GM19463 (cell line): ENCODE data around the gene TFIP11.
A peak's percentile ranks its signal among the peaks of the same experiment; 100 is the strongest.

Experiments
- ATAC-seq: cut with Tn5 transposase; IDR thresholded peaks from one replicate; pipeline ENCODE4 v1.9.1; 2021; ENCODE audit warnings: mild to moderate bottlenecking, moderate library complexity; ENCODE audit not compliant: unreplicated experiment

Gene TFIP11

DNA sequence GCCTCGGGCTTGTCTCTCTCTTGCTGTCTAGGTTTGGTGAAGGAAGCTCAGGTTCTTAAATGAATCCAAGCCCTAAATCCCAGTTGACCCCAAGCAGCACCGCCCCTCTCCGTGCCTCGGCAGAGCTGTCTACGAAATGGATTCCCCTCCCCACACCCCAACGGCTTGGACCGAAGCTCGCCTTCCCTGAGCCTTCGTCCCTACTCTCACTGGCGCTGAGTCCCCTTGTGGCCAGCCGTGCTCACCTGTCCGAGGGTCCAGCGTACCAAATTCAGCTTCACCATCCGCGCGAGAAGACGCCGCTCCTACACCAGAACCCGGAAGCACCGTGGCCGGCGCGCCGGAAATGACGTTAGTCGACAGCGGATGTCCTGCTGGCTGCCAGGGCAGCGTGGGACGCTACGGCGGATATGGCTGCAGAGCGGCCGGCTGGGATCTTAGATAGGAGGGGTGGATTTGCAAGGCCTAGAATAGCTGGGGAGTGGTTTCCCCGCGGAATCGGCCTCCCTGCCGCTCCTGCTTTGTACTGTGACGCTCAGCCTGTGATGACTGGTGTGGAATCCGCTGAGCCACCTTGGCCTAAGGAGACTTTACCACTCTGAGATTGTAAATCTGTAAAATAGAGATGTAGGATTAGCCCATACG is at the start of gene TFIP11:
TFIP11 (minus strand) TSS at position 325 of the 645 bp plus-strand sequence. CDS start 2,201 bp downstream, outside the sequence.
- peak; percentile 99 for ATAC-seq

DNA sequence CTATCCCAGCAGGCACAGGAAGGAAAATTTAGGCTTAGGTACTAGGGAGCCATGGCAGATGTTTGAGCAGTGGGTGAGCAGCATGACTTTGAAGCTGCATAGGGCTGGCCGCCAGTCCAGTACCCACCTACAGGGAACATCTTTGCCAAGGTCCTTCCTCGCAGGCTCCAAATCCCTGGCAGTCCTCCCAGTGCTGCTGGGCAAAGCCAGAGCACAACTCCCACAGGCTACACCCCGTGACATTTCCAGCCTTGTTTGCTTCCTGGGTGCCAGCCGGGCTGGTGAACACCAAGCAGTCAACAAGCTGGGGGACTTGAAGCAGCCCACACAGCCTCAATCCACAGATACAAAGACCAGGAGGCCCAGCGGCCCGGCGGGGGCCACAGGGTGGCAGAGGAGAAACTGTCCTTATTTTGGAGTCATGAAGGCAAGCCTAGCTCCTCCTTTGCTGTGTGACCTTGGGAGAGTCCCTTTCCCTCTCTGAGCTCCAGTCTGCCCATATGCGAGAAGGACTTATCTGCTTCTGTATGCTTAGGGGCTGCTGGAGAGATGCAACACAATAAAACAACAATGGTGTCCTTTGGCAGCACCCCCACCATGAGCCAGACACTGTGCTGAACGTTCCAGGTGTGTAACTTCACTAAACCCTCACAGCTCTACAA is 49.6 kb upstream of the TFIP11 start:
- ATAC-seq = no peak

DNA sequence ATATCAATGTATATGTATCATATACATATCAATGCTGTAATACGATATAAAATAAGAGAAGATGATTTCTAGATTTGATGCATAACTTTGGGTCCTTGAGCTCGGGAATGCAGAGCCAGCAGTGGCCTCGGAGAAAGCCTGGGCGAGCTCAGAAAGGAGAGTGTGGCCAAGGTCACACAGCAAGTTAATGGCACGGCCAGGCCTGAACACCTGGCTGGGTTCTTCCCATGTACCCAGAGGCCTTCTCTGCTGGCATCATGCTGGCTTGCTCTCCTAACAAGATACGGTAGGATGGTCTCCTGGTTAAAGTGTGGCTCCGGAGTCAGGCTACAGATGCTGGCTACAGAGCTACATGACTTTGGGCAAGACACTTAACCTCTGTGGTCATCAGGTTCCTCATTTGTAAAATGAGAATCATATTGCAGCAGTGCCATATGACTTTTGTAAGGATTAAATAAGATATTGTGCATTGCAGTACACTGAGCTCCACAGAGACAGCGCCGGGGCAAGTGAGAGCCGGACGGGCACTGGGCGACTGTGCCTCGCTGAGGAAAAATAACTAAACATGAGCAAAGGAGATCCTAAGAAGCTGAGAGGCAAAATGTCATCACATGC is 47.8 kb upstream of the TFIP11 start:
- ATAC-seq = no peak

DNA sequence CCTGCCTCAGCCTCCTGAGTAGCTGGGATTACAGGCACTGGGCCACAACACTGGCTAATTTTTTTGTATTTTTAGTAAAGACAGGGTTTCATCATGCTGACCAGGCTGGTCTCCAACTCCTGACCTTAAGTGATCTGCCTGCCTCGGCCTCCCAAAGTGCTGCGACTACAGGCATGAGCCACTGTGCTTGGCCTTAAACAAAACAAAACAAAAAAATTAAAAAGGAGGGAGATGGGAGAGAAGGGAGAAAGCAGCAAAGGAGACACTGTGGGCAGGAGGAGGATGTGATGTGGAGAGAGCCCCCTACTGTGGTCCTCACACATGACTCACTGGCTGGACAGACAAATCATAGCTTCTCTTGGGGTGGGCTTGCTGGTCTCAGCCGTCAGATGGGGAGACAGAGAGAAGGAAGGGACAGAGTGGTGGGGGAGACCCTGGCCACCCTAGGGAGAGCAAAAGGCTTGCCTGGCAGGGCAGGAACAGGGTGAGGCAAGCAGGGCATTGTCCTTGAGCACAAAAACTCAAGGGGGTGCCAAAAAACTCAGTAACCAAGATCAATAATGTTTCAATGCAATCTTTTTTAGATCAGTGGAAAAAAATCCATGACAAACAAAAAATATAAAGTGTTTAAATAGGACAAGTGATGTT is 46.1 kb upstream of the TFIP11 start:
- no peak for ATAC-seq

DNA sequence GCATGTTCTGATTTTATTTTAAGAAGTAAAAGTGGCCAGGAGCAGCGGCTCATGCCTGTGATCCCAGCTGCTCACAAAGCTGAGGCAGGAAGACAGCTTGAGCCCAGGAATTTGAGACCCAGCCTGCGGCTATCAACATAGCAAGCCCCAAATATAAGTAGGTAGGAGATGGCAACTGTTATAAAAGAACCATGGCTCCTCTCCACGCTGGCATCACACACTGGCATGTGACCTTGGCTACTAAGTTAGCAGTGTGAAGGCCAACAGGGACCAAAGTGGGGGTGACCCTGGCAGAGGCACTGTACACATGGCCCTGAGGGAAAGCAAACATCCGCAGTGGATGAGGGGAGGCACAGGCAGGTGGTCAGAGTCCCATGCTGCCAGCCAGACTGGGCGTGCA is 44.6 kb upstream of the TFIP11 start:
- no peak for ATAC-seq

DNA sequence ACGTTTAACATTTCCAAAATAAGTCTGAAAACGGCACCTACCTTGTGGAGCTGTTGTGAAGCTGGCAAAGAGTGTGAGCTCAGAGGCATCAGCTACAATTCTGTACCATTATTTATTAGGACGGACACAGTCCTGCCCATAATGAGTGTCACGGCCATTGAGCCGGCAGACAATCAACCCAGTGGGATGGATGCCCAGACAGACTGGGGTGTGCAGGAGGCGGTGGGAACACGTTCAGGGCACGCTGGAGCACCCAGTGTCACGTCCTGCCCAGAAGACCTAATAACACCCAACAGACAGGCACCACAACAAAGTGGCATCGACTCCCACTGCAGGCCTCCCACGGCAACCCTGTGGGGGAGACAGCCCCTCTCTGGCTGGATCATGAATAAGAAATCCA is 43.2 kb upstream of the TFIP11 start:
- no peak for ATAC-seq

DNA sequence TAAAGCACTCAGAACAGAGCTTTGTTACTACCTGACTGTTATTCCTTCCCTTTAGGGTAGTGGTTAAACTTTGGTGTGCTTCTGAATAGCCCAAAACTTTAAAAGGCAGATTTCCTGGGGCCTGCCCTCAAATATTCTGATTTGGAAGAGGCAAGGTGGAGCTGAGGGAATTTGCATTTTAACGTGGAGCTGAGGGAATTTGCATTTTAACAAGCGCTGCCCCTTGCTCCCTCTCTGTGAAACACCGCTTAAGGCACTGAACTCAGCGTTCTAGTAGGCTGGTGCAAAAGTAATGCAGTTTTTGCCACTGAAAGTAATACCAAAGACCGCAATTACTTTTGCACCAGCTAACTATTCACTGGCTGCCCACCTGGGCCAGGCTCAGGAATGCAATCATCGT is 42.7 kb upstream of the TFIP11 start:
- ATAC-seq = no peak

DNA sequence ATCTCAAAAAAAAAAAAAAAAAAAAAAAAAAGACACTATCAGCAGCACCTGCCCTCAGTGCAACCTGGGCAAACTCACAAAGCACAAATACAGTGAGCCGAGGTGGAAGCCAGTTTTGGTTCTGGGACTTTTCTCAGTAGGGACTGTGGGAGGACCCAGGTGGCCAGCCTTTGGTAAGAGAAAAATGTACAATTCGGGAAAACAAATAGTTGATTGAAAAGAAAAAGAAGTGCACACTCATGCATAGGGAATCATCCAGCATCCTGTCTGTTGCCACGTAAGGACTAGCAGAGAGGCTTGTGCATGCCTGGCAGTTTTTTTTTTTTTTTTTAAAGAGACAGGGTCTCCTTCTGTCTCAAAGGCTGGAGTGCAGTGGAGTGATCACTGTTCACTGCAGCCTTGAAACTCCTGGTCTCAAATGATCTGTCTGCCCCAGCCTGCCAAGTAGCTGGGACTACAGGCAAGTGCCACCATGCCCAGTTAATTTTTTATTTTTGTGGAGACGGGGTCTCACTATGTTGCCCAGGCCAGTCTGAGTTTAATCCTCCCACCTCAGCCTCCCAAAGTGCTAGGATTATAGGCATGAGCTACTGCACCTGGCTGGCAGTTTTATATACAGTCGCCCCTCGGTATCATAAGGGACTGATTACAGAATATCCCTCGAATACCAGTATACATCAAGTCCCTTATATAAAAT is 40.9 kb upstream of the TFIP11 start:
- ATAC-seq = no peak

DNA sequence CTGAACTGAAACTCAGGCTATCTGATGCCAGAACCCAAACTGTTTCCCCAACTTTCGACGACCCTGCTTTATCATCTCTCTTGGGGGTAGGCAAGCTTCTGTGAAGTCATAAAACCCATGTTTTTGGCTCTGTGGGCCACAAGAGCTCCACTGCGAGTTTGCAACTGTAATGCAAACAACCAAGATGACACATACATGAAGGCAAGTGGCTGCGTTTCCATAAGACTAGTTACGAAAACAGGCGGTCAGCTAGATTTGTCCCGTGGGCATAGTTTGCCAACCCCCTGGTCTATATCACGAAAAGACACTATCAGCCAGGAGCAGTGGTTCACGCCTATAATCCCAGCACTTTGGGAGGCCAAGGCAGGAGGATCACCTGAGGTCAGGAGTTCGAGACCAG is 40.2 kb upstream of the TFIP11 start:
- no peak for ATAC-seq

DNA sequence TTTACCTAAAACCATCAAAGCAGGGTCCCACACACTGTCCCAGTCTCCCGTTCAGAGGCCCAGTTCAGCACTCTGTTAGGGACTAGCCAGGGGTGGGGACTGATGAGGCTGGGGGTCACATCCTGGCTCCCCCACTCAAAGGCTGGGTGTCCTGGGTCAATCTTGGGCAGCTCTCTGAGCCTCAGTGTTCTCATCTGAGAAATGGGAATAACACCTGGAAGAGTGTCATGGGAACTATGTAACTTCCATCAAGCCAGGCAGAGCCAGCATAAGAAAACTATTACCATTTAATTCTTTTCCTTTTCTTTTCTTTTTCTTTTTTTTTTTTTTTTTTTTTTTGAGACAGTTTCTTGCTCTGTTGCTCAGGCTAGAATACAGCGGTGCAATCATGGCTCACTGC is 39.3 kb upstream of the TFIP11 start:
- ATAC-seq = no peak

DNA sequence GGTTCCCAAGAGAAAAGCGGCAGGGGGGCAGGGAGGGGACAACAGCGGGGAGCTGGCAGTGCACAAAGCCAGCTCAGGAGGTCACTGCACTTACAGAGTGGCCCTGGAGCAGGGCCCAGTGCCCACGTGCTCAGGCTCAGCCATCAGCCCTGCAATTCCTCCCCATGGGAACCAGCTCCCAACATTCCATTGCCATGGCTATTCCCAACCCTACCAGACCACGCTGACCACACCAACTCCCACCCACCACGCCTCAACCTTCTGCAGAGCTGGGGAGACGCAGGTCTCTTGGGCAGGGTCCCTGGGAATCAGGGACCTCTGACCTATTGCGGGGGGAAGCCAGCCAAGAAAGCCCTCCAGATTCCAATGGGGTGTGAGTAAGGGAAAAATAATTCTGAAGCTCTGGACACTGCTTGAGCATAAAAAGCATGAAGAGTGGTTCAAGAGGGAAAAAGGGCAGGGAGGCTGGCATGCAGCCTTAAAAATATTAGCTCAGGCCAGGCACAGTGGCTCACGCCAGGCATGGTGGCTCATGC is 38.3 kb upstream of the TFIP11 start:
- no peak for ATAC-seq

DNA sequence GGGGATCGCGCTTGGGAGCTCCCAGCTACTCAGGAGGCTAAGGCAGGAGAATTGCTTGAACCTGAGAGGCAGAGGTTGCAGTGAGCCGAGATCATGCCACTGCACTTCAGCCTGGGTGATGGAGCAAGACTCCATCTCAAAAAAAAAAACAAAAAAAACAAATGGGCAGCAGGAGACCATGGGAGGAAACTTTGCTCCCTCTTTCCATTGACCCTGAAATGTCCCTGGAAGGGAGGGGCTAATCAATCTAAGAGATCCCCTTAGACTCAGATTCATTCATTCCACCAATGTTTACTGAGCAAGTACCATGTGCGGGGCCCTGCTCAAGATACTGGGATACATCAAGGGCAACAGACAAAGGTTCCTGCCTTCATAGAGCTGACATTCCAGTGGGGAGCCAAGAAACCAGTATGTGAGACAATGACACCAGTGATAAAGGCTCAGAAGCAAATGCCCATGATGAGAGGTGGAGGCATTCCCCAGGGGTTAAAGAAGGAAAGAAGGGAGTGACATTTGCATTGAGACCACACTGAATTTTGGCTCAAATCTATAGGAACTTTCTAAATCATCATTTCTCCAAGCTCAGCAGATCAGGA is 37.7 kb upstream of the TFIP11 start:
- no peak for ATAC-seq

DNA sequence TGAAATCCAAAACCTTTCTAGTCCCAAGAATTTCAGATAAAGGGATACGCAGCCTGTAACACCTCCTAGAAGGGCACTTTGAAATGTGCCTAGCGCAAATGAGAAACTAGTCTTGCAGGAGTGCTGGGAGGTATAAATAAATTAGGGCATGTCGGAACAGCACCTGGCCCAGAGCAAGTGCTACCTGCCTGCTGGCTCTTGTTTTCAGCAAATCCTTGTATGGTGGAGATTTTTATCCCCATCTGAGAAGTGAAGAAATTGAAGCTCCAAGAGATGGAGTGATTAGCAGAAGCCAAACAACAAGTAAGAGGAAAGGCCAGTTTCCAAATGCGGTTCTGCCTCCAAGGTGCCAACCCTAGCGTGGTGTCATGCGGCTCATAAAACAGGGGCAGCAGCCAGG is 36.7 kb upstream of the TFIP11 start:
- ATAC-seq = no peak

DNA sequence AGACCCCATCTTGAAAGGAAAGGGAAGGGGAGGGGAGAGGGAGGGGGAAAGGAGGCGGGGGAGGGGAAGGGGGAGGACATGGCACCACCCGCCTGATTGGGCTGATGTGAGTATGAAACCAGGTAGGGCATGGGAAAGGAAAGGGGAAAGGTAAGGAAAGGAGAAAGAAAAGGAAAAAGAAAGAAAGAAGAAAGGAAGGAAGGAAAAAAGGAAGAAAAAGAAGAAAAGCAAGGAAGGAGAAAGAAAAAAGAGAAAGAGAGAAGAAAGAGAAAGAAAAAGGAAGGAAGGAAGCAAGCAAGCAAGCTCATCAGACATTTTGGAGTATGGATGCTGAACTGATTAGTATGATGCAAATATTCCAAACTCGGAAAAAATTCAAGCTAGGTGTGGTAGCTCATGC is 36.0 kb upstream of the TFIP11 start:
- ATAC-seq = no peak

DNA sequence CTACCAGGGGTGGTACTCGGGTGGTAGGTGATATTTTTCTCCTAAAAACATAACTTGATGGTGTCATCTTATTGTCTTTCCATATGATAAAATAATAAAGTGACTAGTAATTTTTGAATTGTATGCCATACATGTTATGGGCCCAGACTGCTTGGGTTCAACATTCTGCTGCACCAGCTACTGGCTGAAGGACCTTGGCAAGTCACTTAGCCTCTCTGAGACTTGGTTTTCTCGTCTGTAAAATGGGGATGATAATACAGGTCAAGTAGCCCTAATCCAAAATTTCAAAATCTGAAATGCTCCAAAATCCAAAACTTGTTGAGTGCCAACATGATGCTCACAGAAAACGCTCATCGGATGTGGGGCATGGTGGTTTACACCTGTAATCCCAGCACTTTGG is 35.6 kb upstream of the TFIP11 start:
- no peak for ATAC-seq

DNA sequence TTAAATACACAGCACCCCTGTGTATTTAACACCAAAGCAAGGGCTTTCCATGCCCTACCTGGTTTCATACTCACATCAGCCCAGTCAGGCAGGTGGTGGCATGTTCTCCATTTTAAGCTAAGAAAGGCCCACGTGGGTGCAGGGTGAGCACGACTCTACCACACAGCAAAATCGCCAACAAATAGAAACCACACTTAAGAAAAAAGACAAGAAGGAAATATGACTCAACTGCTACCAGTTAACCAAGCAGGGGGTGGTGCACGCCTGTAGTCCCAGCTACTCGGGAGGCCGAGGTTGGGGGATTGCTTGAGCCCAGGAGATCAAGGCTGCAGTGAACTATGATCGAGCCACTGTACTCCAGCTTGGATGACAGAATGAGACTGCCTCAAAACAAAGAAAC is 35.2 kb upstream of the TFIP11 start:
- no peak for ATAC-seq

DNA sequence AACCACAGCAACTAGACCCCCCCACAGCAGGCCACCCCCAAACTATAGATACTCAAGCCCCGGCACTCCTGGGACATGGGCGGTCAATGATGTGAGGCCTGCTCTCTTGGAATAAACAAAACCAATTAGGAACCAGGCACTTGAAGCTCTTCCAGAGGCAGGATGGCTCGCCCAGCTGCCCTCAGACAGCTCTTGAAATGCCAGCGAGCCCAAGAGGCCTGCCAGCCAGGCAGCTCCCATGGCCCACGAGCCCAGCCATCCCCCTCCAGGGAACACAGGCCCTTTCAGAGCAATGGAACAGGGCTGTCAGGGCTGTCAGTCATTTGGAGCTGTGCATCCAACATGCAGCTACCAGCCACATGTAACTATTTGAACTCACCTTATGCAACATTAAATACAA is 34.0 kb upstream of the TFIP11 start:
- no peak for ATAC-seq

DNA sequence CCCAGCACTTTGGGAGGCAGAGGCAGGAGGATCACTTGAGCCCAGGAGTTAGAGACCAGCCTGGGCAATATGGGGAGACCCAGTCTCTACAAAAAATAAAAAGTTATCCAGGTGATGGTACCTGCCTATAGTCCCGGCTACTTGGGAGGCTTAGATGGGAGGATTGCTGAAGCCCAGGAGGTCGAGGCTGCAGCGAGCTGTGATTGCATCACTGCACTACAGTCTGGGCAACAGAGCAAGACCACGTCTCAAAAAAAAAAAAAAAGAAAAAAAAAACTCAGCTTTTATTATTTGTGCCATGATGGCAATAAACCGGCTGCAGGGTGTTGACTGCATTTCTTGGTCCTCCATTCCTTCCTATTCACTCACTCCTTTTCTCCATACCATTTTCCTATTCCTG is 33.6 kb upstream of the TFIP11 start:
- ATAC-seq = no peak

DNA sequence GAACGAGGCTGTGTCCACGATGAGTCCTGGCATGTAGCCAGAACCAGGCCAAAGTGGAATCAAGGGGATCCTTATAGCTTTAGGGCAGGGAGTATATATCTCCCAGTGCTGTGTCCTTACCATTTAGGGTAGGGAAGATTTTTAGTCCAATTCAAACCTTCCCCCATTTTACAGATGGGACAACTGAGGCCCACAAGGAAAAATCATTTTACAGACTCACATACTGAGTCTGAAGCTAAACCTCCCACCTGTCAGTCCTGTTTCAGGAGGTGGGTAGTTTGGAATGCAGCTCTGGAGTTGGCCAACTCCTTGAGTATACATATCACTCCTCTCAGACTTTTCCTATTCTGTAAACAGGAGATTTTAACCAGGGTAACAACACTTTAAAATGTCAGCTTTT is 33.1 kb upstream of the TFIP11 start:
- no peak for ATAC-seq

DNA sequence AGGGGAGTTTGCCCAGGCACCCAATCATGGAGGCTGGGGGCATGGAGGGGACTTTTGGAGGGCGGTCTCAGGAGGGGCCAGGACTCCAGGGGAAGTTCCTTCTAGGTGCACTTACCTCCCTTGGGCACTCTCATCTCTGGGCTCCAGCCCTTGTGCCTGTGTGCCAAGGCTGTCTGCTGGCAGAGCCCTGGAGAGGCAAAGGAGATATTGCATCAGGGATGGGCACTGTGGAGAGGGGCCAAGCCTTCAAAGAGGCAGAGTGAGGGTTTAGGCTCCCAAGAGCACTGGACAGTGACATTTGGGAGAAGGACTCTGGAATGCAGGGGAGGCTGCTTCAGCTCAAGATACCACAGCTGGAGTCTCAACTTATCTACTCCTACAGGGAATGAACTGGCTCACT is 32.2 kb upstream of the TFIP11 start:
- no peak for ATAC-seq

DNA sequence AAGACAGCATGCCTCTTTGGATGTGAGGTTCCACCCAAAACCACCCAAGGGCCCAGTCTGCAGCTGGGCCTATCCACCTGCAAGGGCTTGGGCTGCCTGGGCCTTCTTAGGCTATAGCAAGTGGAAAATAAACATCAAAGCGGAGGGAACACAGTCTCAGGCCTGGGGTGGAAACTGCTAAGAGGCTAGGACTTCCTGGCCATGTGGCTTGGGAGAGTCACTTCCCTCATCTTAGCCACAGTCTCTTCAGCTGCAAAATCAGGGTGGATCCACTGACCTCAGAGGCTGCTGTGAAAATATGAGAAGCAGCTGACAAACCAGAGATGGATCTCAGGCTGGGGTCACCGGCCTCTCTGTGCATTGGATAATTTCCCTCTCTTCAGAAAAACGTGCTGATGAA is 30.6 kb upstream of the TFIP11 start:
- no peak for ATAC-seq
